ENCODE results near the gene SNHG17. TPM values are rescaled to one million over a fixed set of nuclear protein-coding genes. Genes with fewer than 3 reads are reported as not detected.

Gene SNHG17
- total and polyA plus RNA-seq, 9 of the 15 experiments (the other 6 are each of a cell fraction or from before 2014, with no cell fraction given): 29.8 to 106 (median 57.7) TPM

DNA sequence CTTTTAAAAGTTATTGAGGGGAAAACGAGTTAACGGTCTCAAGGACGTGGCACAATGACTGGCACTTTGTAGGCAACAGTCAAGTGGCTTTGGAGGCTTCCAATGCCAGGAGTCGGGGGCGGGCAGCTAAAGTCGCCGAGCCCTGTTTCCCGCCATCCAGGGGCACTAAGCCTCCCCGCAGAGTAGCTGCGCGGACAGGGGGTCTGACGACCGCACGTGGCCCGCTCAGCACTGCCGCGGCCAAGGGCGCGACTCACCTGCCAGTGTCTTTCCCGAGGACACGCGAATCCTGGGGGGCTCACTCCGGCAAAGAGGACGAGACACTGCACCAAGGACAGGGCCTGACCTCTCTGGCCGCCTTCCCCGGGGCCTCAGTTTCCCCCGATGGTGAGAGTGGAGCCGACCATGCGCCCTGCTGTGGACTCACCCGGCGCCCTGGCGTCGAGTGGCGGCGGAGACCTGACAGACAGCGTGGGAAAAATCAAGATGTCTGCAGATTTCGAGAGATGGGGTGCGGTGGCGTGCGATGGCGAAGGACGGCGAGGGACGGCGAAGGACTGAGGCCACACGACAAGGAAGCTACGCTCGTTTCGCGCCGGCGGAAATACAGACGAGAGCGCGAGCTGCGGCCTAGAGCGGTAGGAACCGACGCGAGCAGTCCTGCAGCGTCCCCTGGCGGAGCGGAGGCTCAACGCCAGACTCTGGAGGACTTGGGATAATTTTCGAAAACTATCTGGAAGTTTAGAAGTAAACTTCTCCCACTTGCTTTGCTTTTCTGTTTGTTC is at the start of gene SNHG17 (continued):
- TF ChIP-seq ELF2 (CRISPR knock-in tag; IDR thresholded peaks at IDR 0.05) (peak; percentile 87), DIDO1 (tag; IDR thresholded peaks at IDR 0.05; ENCODE audit: low read depth) (peak; percentile 43; the same call in 1 of the 2 replicates), MYBL2 (IDR thresholded peaks at IDR 0.05; ENCODE audit: low read depth) (0 out of 2 replicates have a peak, but pooled peaks have one; percentile 8), MYBL2 (CRISPR knock-in tag; IDR thresholded peaks at IDR 0.05; ENCODE audit: borderline replicate concordance) (no peak), RB1 (IDR thresholded peaks at IDR 0.05; ENCODE audit: low read depth) (peak; percentile 98), SUPT5H (IDR thresholded peaks at IDR 0.05) (peak; percentile 99), KLF1 (tag; IDR thresholded peaks at IDR 0.05) (no peak), STAT5B (CRISPR knock-in tag; IDR thresholded peaks at IDR 0.05) (no peak), ARID1B (IDR thresholded peaks at IDR 0.05) (peak; percentile 44), FOXM1 (IDR thresholded peaks at IDR 0.05; ENCODE audit: low read depth) (peak; percentile 61), FOXM1 (CRISPR knock-in tag; IDR thresholded peaks at IDR 0.05; ENCODE audit: low read depth) (no peak), FOXK1 (CRISPR knock-in tag; IDR thresholded peaks at IDR 0.05; ENCODE audit: borderline replicate concordance) (peak; percentile 94), ZNF79 (CRISPR knock-in tag; IDR thresholded peaks at IDR 0.05; ENCODE audit: low read depth) (no peak), CC2D1A (IDR thresholded peaks at IDR 0.05) (peak; percentile 79), HEY1 (CRISPR knock-in tag; IDR thresholded peaks at IDR 0.05; ENCODE audit: borderline replicate concordance) (no peak), ZNF507 (tag; conservative IDR thresholded peaks at IDR 0.05) (no peak)
- TF ChIP-seq, protein P1, sequence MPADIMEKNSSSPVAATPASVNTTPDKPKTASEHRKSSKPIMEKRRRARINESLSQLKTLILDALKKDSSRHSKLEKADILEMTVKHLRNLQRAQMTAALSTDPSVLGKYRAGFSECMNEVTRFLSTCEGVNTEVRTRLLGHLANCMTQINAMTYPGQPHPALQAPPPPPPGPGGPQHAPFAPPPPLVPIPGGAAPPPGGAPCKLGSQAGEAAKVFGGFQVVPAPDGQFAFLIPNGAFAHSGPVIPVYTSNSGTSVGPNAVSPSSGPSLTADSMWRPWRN (IDR thresholded peaks at IDR 0.05; ENCODE audit: low read depth): no peak
- TF ChIP-seq, protein P2, sequence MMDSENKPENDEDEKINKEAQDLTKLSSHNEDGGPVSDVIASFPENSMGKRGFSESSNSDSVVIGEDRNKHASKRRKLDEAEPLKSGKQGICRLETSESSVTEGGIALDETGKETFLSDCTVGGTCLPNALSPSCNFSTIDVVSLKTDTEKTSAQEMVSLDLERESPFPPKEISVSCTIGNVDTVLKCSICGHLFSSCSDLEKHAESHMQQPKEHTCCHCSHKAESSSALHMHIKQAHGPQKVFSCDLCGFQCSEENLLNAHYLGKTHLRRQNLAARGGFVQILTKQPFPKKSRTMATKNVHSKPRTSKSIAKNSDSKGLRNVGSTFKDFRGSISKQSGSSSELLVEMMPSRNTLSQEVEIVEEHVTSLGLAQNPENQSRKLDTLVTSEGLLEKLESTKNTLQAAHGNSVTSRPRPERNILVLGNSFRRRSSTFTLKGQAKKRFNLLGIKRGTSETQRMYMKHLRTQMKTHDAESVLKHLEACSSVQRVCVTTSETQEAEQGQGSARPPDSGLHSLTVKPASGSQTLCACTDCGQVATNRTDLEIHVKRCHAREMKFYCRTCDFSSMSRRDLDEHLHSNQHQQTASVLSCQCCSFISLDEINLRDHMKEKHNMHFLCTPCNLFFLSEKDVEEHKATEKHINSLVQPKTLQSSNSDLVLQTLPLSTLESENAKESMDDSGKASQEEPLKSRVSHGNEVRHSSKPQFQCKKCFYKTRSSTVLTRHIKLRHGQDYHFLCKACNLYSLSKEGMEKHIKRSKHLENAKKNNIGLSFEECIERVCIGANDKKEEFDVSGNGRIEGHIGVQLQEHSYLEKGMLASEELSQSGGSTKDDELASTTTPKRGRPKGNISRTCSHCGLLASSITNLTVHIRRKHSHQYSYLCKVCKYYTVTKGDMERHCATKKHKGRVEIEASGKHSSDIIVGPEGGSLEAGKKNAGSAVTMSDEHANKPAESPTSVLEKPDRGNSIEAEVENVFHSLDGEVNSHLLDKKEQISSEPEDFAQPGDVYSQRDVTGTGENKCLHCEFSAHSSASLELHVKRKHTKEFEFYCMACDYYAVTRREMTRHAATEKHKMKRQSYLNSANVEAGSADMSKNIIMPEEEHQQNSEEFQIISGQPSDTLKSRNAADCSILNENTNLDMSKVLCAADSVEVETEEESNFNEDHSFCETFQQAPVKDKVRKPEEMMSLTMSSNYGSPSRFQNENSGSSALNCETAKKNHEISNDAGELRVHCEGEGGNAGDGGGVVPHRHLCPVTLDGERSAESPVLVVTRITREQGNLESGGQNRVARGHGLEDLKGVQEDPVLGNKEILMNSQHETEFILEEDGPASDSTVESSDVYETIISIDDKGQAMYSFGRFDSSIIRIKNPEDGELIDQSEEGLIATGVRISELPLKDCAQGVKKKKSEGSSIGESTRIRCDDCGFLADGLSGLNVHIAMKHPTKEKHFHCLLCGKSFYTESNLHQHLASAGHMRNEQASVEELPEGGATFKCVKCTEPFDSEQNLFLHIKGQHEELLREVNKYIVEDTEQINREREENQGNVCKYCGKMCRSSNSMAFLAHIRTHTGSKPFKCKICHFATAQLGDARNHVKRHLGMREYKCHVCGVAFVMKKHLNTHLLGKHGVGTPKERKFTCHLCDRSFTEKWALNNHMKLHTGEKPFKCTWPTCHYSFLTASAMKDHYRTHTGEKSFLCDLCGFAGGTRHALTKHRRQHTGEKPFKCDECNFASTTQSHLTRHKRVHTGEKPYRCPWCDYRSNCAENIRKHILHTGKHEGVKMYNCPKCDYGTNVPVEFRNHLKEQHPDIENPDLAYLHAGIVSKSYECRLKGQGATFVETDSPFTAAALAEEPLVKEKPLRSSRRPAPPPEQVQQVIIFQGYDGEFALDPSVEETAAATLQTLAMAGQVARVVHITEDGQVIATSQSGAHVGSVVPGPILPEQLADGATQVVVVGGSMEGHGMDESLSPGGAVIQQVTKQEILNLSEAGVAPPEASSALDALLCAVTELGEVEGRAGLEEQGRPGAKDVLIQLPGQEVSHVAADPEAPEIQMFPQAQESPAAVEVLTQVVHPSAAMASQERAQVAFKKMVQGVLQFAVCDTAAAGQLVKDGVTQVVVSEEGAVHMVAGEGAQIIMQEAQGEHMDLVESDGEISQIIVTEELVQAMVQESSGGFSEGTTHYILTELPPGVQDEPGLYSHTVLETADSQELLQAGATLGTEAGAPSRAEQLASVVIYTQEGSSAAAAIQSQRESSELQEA (IDR thresholded peaks at IDR 0.05; ENCODE audit: low read depth): peak; percentile 80

Data from K562 (cell line).